ENCODE data around the gene FAM107B.

FAM107B gene

GRCh38 chr10:14491811-14492210 lies 282.9 kb downstream of the FAM107B start:
- Histone ChIP-seq H2AFZ (ENCODE audit: low read length, unreplicated experiment) (peak overlapping the region; percentile 12), H3K4me3 (ENCODE audit: low read depth, low read length) (no peak overlapping the region), H3K4me1 (ENCODE audit: control insufficient read depth, insufficient read depth, low read length, unreplicated experiment) (no peaks in the 10 kb centered on the region), H3K27ac (ENCODE audit: low read depth, low read length) (no peak overlapping the region), H3K79me2 (ENCODE audit: control insufficient read depth, insufficient read depth, low read length, unreplicated experiment) (no peaks in the 10 kb centered on the region), H3K27me3 (ENCODE audit: insufficient read depth, low read length) (peaks cover 33% of the 10 kb centered on the region), H3K36me3 (ENCODE audit: insufficient read depth, low read length) (no peaks in the 10 kb centered on the region)

DNA sequence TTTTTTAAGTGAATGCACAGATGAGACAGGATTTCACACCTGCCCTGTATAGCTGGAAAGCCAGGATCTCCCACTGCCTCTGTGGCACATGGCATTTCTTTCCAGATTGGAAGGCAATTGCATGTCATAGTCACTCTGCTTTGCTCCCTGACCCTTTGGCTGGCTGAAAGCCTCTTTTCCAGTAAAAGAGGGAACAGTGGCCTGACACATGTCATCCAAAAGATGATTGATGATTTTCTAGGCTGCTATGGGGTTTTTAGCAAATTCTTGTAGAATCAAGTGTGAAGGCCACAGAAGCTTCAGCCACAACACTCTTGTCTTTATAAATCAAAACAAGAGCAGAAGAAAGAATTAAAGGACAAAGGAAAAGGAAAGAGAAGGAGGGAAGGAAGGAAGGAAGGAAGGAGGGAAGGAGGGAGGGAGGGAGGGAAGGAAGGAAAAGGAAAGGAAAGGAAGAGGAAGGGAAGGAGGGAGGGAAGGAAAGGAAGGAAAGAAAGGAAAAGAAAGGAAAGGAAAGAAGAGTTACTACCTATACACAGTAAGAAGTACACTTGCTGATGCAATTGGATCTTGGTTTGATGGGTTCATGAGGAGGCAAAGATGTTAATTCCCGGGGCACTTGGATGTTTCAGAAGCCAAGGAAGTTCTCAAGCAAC lies 285.0 kb downstream of the FAM107B start:
- no peaks in the 10 kb centered on the region for H3K4me1 ChIP-seq (ENCODE audit: control insufficient read depth, insufficient read depth, low read length, unreplicated experiment)
- H3K4me3 ChIP-seq (ENCODE audit: low read depth, low read length) = no peak overlapping the region
- H3K27ac ChIP-seq (ENCODE audit: low read depth, low read length) = no peak overlapping the region
- H3K27me3 ChIP-seq (ENCODE audit: insufficient read depth, low read length) = peaks cover 50% of the 10 kb centered on the region
- no peak overlapping the region for H2AFZ ChIP-seq (ENCODE audit: low read length, unreplicated experiment)
- no peaks in the 10 kb centered on the region for H3K36me3 ChIP-seq (ENCODE audit: insufficient read depth, low read length)
- no peaks in the 10 kb centered on the region for H3K79me2 ChIP-seq (ENCODE audit: control insufficient read depth, insufficient read depth, low read length, unreplicated experiment)

- no peaks in the 10 kb centered on the region for H3K36me3 ChIP-seq (ENCODE audit: insufficient read depth, low read length)
- no peak overlapping the region for H3K27ac ChIP-seq (ENCODE audit: low read depth, low read length)
- H3K4me3 ChIP-seq (ENCODE audit: low read depth, low read length) = no peak overlapping the region
- no peaks in the 10 kb centered on the region for H3K4me1 ChIP-seq (ENCODE audit: control insufficient read depth, insufficient read depth, low read length, unreplicated experiment)
- H3K79me2 ChIP-seq (ENCODE audit: control insufficient read depth, insufficient read depth, low read length, unreplicated experiment) = no peaks in the 10 kb centered on the region
- no peak overlapping the region for H2AFZ ChIP-seq (ENCODE audit: low read length, unreplicated experiment)
- peaks cover 64% of the 10 kb centered on the region for H3K27me3 ChIP-seq (ENCODE audit: insufficient read depth, low read length)
Observed at GRCh38 chr10:14487488-14487883, 287.2 kb downstream of the FAM107B start.

GRCh38 chr10:14486777-14487487 lies 287.8 kb downstream of the FAM107B start:
- H2AFZ ChIP-seq (ENCODE audit: low read length, unreplicated experiment) = no peak overlapping the region
- H3K79me2 ChIP-seq (ENCODE audit: control insufficient read depth, insufficient read depth, low read length, unreplicated experiment) = no peaks in the 10 kb centered on the region
- H3K27me3 ChIP-seq (ENCODE audit: insufficient read depth, low read length) = peaks cover 64% of the 10 kb centered on the region
- no peaks in the 10 kb centered on the region for H3K36me3 ChIP-seq (ENCODE audit: insufficient read depth, low read length)
- no peak overlapping the region for H3K27ac ChIP-seq (ENCODE audit: low read depth, low read length)
- no peaks in the 10 kb centered on the region for H3K4me1 ChIP-seq (ENCODE audit: control insufficient read depth, insufficient read depth, low read length, unreplicated experiment)
- H3K4me3 ChIP-seq (ENCODE audit: low read depth, low read length) = no peak overlapping the region

DNA sequence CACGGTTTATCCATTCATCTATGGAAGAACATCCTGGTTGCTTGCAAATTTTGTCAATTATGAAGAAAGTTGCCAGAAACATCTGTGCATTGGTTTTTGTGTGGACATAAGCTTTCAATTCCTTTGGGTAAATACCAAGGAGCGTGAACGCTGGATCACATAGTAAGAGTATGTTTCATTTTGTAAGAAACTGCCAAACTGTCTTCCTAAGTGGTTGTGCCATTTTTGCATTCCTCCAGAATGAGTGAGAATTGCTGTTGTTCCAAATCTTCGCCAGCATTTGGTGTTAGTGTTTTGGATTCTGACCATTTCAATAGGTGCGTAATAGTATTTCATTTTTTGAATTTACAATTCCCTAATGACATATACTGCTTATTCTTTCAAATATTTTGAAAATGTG lies 288.7 kb downstream of the FAM107B start:
- Histone ChIP-seq H3K36me3 (ENCODE audit: insufficient read depth, low read length) (no peaks in the 10 kb centered on the region), H3K79me2 (ENCODE audit: control insufficient read depth, insufficient read depth, low read length, unreplicated experiment) (no peaks in the 10 kb centered on the region), H2AFZ (ENCODE audit: low read length, unreplicated experiment) (no peak overlapping the region), H3K4me1 (ENCODE audit: control insufficient read depth, insufficient read depth, low read length, unreplicated experiment) (no peaks in the 10 kb centered on the region), H3K27me3 (ENCODE audit: insufficient read depth, low read length) (peaks cover 71% of the 10 kb centered on the region), H3K4me3 (ENCODE audit: low read depth, low read length) (no peak overlapping the region), H3K27ac (ENCODE audit: low read depth, low read length) (no peak overlapping the region)

DNA sequence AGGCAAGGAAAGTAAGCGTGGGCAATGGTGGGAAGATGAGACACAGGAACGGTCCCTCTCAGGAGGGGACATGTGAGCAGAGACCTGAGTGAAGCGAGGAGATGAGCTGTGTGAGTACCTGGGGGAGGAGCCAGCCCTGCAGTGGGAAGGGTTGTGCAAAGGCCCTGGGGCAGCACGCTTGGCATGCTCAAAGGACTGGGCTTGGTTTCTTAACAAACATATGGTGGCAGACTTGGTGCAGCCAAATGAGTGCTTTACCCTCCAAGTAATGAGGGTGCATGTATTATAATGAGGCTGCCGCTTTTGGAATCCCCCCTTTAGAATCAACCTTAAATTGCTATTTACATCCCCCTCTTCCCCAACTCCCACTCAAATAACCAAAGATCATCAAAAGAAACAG lies 291.3 kb downstream of the FAM107B start:
- Histone ChIP-seq H2AFZ (ENCODE audit: low read length, unreplicated experiment) (no peak overlapping the region), H3K27me3 (ENCODE audit: insufficient read depth, low read length) (peaks cover 59% of the 10 kb centered on the region), H3K79me2 (ENCODE audit: control insufficient read depth, insufficient read depth, low read length, unreplicated experiment) (no peaks in the 10 kb centered on the region), H3K4me3 (ENCODE audit: low read depth, low read length) (no peak overlapping the region), H3K27ac (ENCODE audit: low read depth, low read length) (no peak overlapping the region), H3K36me3 (ENCODE audit: insufficient read depth, low read length) (no peaks in the 10 kb centered on the region), H3K4me1 (ENCODE audit: control insufficient read depth, insufficient read depth, low read length, unreplicated experiment) (peaks cover 1% of the 10 kb centered on the region)

- Histone ChIP-seq H3K4me1 (ENCODE audit: control insufficient read depth, insufficient read depth, low read length, unreplicated experiment) (peaks cover 12% of the 10 kb centered on the region), H3K27ac (ENCODE audit: low read depth, low read length) (no peak overlapping the region), H3K4me3 (ENCODE audit: low read depth, low read length) (no peak overlapping the region), H2AFZ (ENCODE audit: low read length, unreplicated experiment) (no peak overlapping the region), H3K27me3 (ENCODE audit: insufficient read depth, low read length) (peaks cover 46% of the 10 kb centered on the region), H3K79me2 (ENCODE audit: control insufficient read depth, insufficient read depth, low read length, unreplicated experiment) (no peaks in the 10 kb centered on the region), H3K36me3 (ENCODE audit: insufficient read depth, low read length) (no peaks in the 10 kb centered on the region)
Observed at GRCh38 chr10:14481752-14482151, 292.9 kb downstream of the FAM107B start.

DNA sequence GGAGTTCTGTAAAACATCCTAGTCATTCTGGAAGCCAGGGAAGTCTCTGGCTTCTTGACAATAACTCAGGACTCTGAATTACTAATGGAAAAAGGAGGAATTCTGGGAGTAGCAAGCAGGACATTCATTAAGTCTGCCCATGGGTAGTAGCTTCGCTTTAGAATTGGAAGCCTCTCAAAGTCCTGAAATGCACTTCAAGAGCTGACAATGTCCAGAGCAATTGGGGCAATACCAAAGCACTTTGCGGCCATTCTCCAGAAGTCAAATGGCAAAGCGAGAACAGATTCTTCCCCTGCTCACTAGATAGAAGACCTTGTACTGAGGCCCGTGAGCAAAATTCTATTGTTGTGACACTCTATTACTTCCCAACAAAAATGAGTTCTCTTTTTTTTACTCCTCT lies 293.7 kb downstream of the FAM107B start:
- Histone ChIP-seq H3K27ac (ENCODE audit: low read depth, low read length) (no peak overlapping the region), H3K27me3 (ENCODE audit: insufficient read depth, low read length) (peaks cover 42% of the 10 kb centered on the region), H3K79me2 (ENCODE audit: control insufficient read depth, insufficient read depth, low read length, unreplicated experiment) (no peaks in the 10 kb centered on the region), H3K4me1 (ENCODE audit: control insufficient read depth, insufficient read depth, low read length, unreplicated experiment) (peaks cover 15% of the 10 kb centered on the region), H3K4me3 (ENCODE audit: low read depth, low read length) (no peak overlapping the region), H2AFZ (ENCODE audit: low read length, unreplicated experiment) (no peak overlapping the region), H3K36me3 (ENCODE audit: insufficient read depth, low read length) (no peaks in the 10 kb centered on the region)

DNA sequence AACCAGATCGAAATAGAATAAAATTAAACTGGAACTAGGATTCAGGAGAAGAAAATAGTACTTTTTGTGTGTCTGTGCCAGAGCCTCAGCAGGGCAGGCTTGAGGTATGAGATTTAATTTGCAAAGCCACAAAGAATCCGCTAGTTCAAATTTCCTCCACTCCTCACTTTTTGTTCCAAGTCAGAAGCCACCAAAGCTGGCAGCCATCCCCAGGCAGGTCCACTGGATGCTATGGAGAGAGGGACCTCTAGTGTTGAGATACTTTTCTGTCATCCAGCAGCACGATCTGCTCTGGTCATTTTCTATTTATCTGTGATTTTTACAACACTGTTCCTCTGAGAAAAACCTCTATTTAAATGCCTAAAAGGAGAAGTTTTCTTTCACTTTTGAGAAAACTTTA lies 296.1 kb downstream of the FAM107B start:
- Histone ChIP-seq H3K27ac (ENCODE audit: low read depth, low read length) (no peak overlapping the region), H3K79me2 (ENCODE audit: control insufficient read depth, insufficient read depth, low read length, unreplicated experiment) (no peaks in the 10 kb centered on the region), H3K36me3 (ENCODE audit: insufficient read depth, low read length) (no peaks in the 10 kb centered on the region), H2AFZ (ENCODE audit: low read length, unreplicated experiment) (no peak overlapping the region), H3K4me1 (ENCODE audit: control insufficient read depth, insufficient read depth, low read length, unreplicated experiment) (peaks cover 15% of the 10 kb centered on the region), H3K27me3 (ENCODE audit: insufficient read depth, low read length) (peaks cover 26% of the 10 kb centered on the region), H3K4me3 (ENCODE audit: low read depth, low read length) (no peak overlapping the region)

DNA sequence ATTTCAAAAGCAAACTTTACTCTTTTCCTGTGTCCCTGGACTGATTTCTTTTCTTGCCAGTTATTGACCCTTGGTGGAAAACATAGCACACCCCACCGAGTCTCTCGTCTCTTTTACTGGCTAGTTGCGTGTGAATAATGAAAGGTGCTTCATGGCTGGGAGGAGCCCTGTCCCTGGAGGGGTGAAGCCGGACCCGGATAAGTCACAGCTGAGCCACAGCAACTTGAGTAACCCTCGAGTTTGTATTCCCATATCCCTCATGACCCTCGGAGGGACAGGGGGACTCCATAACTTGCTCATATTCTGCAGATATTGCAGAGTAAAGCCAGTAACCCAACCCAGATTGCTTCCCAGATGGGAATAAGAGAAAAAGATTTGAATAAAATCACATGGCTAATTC lies 296.5 kb downstream of the FAM107B start:
- Histone ChIP-seq H3K4me1 (ENCODE audit: control insufficient read depth, insufficient read depth, low read length, unreplicated experiment) (peaks cover 15% of the 10 kb centered on the region), H3K36me3 (ENCODE audit: insufficient read depth, low read length) (no peaks in the 10 kb centered on the region), H3K4me3 (ENCODE audit: low read depth, low read length) (no peak overlapping the region)

GRCh38 chr10:14477408-14477710 lies 297.3 kb downstream of the FAM107B start:
- Histone ChIP-seq H3K4me3 (ENCODE audit: low read depth, low read length) (no peak overlapping the region), H3K4me1 (ENCODE audit: control insufficient read depth, insufficient read depth, low read length, unreplicated experiment) (peaks cover 15% of the 10 kb centered on the region), H3K79me2 (ENCODE audit: control insufficient read depth, insufficient read depth, low read length, unreplicated experiment) (no peaks in the 10 kb centered on the region), H3K36me3 (ENCODE audit: insufficient read depth, low read length) (no peaks in the 10 kb centered on the region), H2AFZ (ENCODE audit: low read length, unreplicated experiment) (no peak overlapping the region), H3K27me3 (ENCODE audit: insufficient read depth, low read length) (peaks cover 22% of the 10 kb centered on the region), H3K27ac (ENCODE audit: low read depth, low read length) (no peak overlapping the region)

More for the DNA sequence above, 296.5 kb downstream of the FAM107B start:
- Histone ChIP-seq H2AFZ (ENCODE audit: low read length, unreplicated experiment) (no peak overlapping the region), H3K27me3 (ENCODE audit: insufficient read depth, low read length) (peaks cover 22% of the 10 kb centered on the region), H3K79me2 (ENCODE audit: control insufficient read depth, insufficient read depth, low read length, unreplicated experiment) (no peaks in the 10 kb centered on the region), H3K27ac (ENCODE audit: low read depth, low read length) (no peak overlapping the region)
